SU-DHL-6 (cell line): ENCODE measurements around the gene EPHB6.

Experiments used
- EZH2phosphoT487 ChIP-seq: fragments of 200-600 bp; sonication (generic), shearing (Covaris generic); conservative IDR thresholded peaks from 2 replicates; pipeline ENCODE4 v1.6.1; 2018; ENCODE audit warnings: mild to moderate bottlenecking, antibody characterized with exemption, low read length, moderate library complexity, mixed read lengths
- TF ChIP-seq, protein P1 (sequence below): fragments of 200-600 bp; sonication (generic); IDR thresholded peaks from one replicate; pipeline ENCODE4 v1.5.1; 2017; ENCODE audit warnings: antibody characterized with exemption, mild to moderate bottlenecking, low read length, moderate library complexity; ENCODE audit not compliant: insufficient read depth, poor library complexity, severe bottlenecking

DNA sequence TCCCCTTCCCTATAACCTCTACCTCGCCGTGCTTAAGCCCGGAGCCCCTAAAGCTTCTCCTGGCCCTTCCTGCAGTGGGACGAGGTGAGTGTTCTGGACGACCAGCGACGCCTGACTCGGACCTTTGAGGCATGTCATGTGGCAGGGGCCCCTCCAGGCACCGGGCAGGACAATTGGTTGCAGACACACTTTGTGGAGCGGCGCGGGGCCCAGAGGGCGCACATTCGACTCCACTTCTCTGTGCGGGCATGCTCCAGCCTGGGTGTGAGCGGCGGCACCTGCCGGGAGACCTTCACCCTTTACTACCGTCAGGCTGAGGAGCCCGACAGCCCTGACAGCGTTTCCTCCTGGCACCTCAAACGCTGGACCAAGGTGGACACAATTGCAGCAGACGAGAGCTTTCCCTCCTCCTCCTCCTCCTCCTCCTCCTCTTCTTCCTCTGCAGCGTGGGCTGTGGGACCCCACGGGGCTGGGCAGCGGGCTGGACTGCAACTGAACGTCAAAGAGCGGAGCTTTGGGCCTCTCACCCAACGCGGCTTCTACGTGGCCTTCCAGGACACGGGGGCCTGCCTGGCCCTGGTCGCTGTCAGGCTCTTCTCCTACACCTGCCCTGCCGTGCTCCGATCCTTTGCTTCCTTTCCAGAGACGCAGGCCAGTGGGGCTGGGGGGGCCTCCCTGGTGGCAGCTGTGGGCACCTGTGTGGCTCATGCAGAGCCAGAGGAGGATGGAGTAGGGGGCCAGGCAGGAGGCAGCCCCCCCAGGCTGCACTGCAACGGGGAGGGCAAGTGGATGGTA, 9.2 kb downstream of the EPHB6 start:
- TF ChIP-seq, protein P1, sequence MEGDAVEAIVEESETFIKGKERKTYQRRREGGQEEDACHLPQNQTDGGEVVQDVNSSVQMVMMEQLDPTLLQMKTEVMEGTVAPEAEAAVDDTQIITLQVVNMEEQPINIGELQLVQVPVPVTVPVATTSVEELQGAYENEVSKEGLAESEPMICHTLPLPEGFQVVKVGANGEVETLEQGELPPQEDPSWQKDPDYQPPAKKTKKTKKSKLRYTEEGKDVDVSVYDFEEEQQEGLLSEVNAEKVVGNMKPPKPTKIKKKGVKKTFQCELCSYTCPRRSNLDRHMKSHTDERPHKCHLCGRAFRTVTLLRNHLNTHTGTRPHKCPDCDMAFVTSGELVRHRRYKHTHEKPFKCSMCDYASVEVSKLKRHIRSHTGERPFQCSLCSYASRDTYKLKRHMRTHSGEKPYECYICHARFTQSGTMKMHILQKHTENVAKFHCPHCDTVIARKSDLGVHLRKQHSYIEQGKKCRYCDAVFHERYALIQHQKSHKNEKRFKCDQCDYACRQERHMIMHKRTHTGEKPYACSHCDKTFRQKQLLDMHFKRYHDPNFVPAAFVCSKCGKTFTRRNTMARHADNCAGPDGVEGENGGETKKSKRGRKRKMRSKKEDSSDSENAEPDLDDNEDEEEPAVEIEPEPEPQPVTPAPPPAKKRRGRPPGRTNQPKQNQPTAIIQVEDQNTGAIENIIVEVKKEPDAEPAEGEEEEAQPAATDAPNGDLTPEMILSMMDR = no peak
- TF ChIP-seq EZH2phosphoT487 = no peak
